ENCODE data around the gene PFDN4.

DNA sequence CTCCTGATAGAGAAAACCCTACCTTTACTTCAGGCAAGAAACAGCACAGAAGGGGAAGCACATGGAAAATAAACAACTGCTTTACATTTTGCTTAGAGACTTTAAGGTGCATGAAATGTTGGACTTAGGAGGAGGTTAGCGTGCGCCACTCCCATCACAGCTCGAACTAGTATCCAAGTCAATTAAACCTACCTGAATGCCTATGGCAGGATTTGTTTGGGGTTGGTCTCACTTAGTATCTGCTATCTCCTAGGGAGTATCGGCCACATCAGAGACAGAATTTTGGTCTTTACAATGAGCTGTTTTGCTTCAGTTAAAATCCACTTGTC is 46.1 kb upstream of the PFDN4 start:
- TF ChIP-seq POLR2A (IDR thresholded peaks at IDR 0.05; ENCODE audit: extremely low read depth, insufficient read length) (no peak), CTCF (IDR thresholded peaks at IDR 0.05; ENCODE audit: low read depth, low read length) (no peak), MAX (IDR thresholded peaks at IDR 0.05; ENCODE audit: low read depth, low read length) (no peak)

Data from NB4 (cell line).